ENCODE data around the gene TMTC2.

TMTC2 gene

GRCh38 chr12:83121897-83122622 is 435.4 kb downstream of the TMTC2 start:
- H3K9me3 ChIP-seq, result no peaks in the 10 kb centered on the region
- H3K27me3 ChIP-seq (ENCODE audit: low read depth), result no peaks in the 10 kb centered on the region
- H3K4me1 ChIP-seq, result peaks cover 16% of the 10 kb centered on the region
- no peak for DNase-seq (ENCODE audit: low spot score in 2 of 2)
- no peak overlapping the region for H3K4me3 ChIP-seq
- no peaks in the 10 kb centered on the region for H3K36me3 ChIP-seq (replicated peaks)
- in situ Hi-C loops (cut with MboI; ENCODE audit: low sequenced_read_pairs), result no loop called here

DNA sequence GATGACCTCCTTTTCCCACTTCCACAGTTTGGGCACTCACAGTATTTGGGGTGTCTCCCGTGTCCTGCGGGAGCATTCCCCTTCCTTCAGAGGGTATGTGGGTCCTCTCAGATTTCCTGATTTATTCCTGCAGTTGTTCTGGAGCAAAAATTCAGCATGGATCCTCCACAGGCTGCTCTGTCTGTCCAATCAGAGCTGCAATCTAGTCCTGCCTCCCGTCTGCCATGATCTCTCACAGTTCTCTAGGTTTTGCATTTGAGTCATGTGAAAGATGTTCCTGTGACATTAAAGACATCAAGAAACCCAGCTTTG is 435.9 kb downstream of the TMTC2 start:
- no peak for DNase-seq (ENCODE audit: low spot score in 2 of 2)
- Histone ChIP-seq H3K9me3 (no peaks in the 10 kb centered on the region), H3K27me3 (ENCODE audit: low read depth) (no peaks in the 10 kb centered on the region), H3K4me1 (peaks cover 16% of the 10 kb centered on the region), H3K36me3 (replicated peaks) (no peaks in the 10 kb centered on the region), H3K4me3 (no peak overlapping the region)
- in situ Hi-C loops (cut with MboI; ENCODE audit: low sequenced_read_pairs), result no loop called here

DNA sequence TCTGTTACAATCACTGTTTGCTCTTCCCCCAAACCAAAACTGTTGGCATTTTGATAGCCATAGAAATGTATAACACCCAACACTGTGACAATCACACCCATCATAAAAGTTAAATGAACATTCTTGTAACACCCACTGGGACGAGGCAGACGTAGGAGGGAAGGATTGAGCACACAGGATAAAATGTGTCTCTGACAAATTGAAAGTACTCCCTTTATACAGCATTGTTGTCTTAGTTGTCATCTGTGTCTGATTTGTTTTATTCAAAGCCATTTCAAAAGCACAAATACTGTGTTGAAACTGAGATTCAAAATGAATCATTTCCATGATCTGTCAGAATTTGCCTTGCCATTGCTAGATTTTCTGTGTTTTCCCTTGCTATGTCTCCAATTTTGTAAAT is 436.3 kb downstream of the TMTC2 start:
- in situ Hi-C loops (cut with MboI; ENCODE audit: low sequenced_read_pairs), result no loop called here

GRCh38 chr12:83128540-83128939 is 441.8 kb downstream of the TMTC2 start:
- in situ Hi-C loops (cut with MboI; ENCODE audit: low sequenced_read_pairs), result no loop called here
- Histone ChIP-seq H3K36me3 (replicated peaks) (no peaks in the 10 kb centered on the region; the same call in 1 of the 2 replicates), H3K4me1 (no peaks in the 10 kb centered on the region), H3K4me3 (no peak overlapping the region), H3K9me3 (no peaks in the 10 kb centered on the region), H3K27me3 (ENCODE audit: low read depth) (no peaks in the 10 kb centered on the region)
- DNase-seq (ENCODE audit: low spot score in 2 of 2), result no peak

More for the DNA sequence above, 436.3 kb downstream of the TMTC2 start:
- Histone ChIP-seq H3K36me3 (replicated peaks) (no peaks in the 10 kb centered on the region), H3K4me3 (no peak overlapping the region), H3K27me3 (ENCODE audit: low read depth) (no peaks in the 10 kb centered on the region), H3K4me1 (peaks cover 16% of the 10 kb centered on the region), H3K9me3 (no peaks in the 10 kb centered on the region)
- no peak for DNase-seq (ENCODE audit: low spot score in 2 of 2)

DNA sequence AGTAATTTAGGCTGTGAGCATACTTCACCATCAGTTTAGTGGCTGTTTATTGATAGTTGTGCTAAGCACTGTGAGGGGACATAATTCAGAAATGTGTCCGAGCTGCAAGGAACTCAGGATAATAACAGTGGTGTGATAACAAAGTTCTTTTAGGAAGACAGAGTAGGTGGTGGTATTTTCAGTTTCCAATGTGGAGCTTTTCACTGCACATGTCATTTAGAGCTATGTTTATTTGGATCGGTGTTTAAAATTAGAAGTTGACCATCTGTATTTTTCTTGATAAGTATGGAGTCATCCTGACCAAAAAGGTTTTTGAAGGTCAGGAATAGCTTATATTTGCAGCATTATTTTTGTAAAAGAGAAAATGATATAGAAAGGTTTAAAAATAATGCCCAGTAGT is 443.5 kb downstream of the TMTC2 start:
- no peak for DNase-seq (ENCODE audit: low spot score in 2 of 2)
- no peaks in the 10 kb centered on the region for H3K9me3 ChIP-seq

DNA sequence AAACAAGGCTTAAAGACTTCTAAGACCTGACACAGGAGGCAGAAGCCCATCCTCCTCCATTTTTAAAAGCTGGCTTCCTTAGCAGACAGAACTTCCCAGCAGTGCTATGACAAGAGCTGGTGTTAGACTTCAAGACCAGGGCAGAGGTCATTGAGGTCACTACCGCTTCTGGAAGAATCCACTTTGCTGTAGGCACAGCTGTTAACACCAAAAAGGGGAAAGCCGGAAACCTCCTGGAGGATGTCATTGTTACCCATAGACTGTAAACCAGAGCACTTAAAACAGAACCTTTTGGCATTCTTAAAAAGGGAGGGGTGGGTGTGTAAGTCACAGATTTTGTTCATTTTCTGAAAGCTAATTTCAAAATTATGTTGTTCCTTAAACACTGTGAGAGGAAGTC is 445.7 kb downstream of the TMTC2 start:
- in situ Hi-C loops (cut with MboI; ENCODE audit: low sequenced_read_pairs), result no loop called here

More for the DNA sequence above, 443.5 kb downstream of the TMTC2 start:
- in situ Hi-C loops (cut with MboI; ENCODE audit: low sequenced_read_pairs), result no loop called here
- Histone ChIP-seq H3K27me3 (ENCODE audit: low read depth) (no peaks in the 10 kb centered on the region), H3K4me3 (no peak overlapping the region), H3K4me1 (no peaks in the 10 kb centered on the region), H3K36me3 (replicated peaks) (no peaks in the 10 kb centered on the region; the same call in 1 of the 2 replicates)

GRCh38 chr12:83136411-83136810 is 449.7 kb downstream of the TMTC2 start:
- H3K36me3 ChIP-seq (replicated peaks), result no peaks in the 10 kb centered on the region; the same call in 1 of the 2 replicates
- H3K27me3 ChIP-seq (ENCODE audit: low read depth), result no peaks in the 10 kb centered on the region
- peaks cover 3% of the 10 kb centered on the region; the same call in 1 of the 2 replicates for H3K9me3 ChIP-seq
- in situ Hi-C loops (cut with MboI; ENCODE audit: low sequenced_read_pairs), result no loop called here
- H3K4me3 ChIP-seq, result no peak overlapping the region
- no peak for DNase-seq (ENCODE audit: low spot score in 2 of 2)
- no peaks in the 10 kb centered on the region for H3K4me1 ChIP-seq

More for the DNA sequence above, 445.7 kb downstream of the TMTC2 start:
- Histone ChIP-seq H3K9me3 (no peaks in the 10 kb centered on the region), H3K27me3 (ENCODE audit: low read depth) (no peaks in the 10 kb centered on the region), H3K36me3 (replicated peaks) (no peaks in the 10 kb centered on the region; the same call in 1 of the 2 replicates), H3K4me1 (no peaks in the 10 kb centered on the region), H3K4me3 (no peak overlapping the region)
- no peak for DNase-seq (ENCODE audit: low spot score in 2 of 2)

GRCh38 chr12:83140135-83140534 is 453.4 kb downstream of the TMTC2 start:
- no peak for DNase-seq (ENCODE audit: low spot score in 2 of 2)
- H3K9me3 ChIP-seq, result peaks cover 3% of the 10 kb centered on the region; the same call in 1 of the 2 replicates
- H3K27me3 ChIP-seq (ENCODE audit: low read depth), result no peaks in the 10 kb centered on the region
- H3K36me3 ChIP-seq (replicated peaks), result no peaks in the 10 kb centered on the region
- no peaks in the 10 kb centered on the region for H3K4me1 ChIP-seq
- in situ Hi-C loops (cut with MboI; ENCODE audit: low sequenced_read_pairs), result no loop called here
- no peak overlapping the region for H3K4me3 ChIP-seq

DNA sequence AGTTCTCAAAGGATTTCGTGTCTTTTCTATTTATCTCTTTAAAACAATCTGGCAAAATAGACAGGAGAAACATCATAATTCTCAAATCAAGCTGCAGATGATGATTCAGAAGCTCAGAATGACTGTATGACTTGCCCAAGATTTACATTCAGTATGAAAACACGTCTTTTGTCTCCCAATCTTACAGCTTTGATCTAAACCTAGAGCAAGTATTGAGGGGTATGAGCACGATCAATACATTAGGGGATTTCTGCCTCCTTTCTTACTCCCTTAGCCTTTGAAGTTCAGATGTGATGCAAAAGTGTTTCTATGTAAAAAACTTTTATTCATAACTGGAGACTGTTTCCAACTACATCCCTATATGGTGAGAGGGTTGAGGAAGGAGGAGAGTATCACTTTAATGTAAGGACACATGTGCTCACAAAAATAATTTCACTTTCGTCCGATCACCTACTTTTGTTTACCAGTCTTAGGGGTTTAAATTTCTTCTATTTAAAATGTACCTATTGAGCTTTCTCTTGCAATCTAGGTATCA is 454.8 kb downstream of the TMTC2 start:
- Histone ChIP-seq H3K4me1 (no peaks in the 10 kb centered on the region), H3K4me3 (no peak overlapping the region), H3K36me3 (replicated peaks) (no peaks in the 10 kb centered on the region), H3K9me3 (peaks cover 3% of the 10 kb centered on the region; the same call in 1 of the 2 replicates), H3K27me3 (ENCODE audit: low read depth) (no peaks in the 10 kb centered on the region)
- DNase-seq (ENCODE audit: low spot score in 2 of 2), result no peak
- in situ Hi-C loops (cut with MboI; ENCODE audit: low sequenced_read_pairs), result no loop called here

DNA sequence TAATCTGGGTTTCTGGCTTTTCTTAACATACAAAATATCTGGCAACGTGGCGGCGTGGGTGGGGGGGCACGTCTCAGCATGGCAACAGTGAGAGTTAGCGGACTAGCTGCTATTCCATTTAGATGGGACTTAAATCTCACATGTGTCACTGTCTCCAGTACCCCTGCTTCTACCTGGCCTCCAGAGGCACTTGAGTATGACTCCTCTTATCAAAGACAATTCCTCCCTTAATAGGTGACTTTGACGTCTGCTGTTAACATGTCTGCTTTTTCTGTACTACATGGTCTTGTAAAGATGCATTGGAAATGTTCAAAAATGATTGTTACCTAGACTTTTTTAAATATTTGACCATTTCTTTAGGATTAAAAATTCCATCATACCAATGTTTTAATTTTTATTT is 456.2 kb downstream of the TMTC2 start:
- no peaks in the 10 kb centered on the region for H3K27me3 ChIP-seq (ENCODE audit: low read depth)
- no peak overlapping the region for H3K4me3 ChIP-seq
- peaks cover 3% of the 10 kb centered on the region; the same call in 1 of the 2 replicates for H3K9me3 ChIP-seq
- DNase-seq (ENCODE audit: low spot score in 2 of 2), result no peak
- H3K4me1 ChIP-seq, result no peaks in the 10 kb centered on the region
- in situ Hi-C loops (cut with MboI; ENCODE audit: low sequenced_read_pairs), result no loop called here
- no peaks in the 10 kb centered on the region for H3K36me3 ChIP-seq (replicated peaks)

DNA sequence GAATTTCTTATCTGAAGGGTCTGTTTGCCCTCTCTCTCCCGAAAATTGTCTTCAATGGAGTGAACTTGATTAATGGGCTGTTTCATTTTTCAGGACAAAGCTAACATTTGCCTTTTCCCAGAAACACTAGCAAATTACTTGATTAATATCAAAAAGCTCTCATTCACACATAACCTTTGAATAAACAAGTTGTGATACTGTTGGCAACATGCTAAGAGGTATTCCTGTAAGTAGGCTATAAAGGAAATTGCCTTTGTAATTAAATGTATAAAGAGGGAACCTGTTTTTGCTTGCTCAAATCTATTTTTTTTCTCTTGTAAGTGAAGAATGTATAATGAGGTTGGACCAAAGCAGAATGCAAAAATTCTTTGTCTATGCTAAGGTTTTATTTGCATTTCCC is 457.2 kb downstream of the TMTC2 start:
- no peaks in the 10 kb centered on the region for H3K27me3 ChIP-seq (ENCODE audit: low read depth)
- in situ Hi-C loops (cut with MboI; ENCODE audit: low sequenced_read_pairs), result no loop called here
- peaks cover 3% of the 10 kb centered on the region; the same call in 1 of the 2 replicates for H3K9me3 ChIP-seq
- DNase-seq (ENCODE audit: low spot score in 2 of 2), result no peak
- H3K4me3 ChIP-seq, result no peak overlapping the region
- H3K36me3 ChIP-seq (replicated peaks), result no peaks in the 10 kb centered on the region
- no peaks in the 10 kb centered on the region for H3K4me1 ChIP-seq

DNA sequence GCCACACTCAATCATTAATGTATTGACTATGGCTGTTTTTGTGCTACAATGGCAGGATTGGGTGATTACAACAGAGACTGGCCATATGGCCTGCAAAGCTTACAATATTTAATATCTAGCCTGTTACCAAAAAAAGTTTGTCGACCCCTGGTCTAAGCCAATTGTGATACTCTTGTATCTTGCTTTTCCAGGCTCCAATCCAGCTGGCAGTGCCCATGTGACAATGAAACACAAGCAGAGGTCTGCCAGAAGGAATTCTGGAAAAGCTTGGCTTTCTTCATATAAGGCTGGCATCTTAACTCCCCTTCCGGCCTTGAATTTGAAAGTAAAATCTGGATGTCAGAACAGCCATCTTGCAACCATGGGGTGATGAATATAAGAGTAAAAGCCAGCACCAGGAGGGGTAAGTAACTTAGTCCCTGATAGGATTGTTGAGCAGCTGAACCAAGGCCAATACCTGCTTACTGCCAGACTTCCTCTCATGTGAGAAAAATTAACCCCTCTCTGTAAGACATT is 458.7 kb downstream of the TMTC2 start:
- Histone ChIP-seq H3K36me3 (replicated peaks) (no peaks in the 10 kb centered on the region), H3K4me1 (no peaks in the 10 kb centered on the region), H3K4me3 (no peak overlapping the region), H3K9me3 (no peaks in the 10 kb centered on the region), H3K27me3 (ENCODE audit: low read depth) (no peaks in the 10 kb centered on the region)
- in situ Hi-C loops (cut with MboI; ENCODE audit: low sequenced_read_pairs), result no loop called here
- DNase-seq (ENCODE audit: low spot score in 2 of 2), result no peak

DNA sequence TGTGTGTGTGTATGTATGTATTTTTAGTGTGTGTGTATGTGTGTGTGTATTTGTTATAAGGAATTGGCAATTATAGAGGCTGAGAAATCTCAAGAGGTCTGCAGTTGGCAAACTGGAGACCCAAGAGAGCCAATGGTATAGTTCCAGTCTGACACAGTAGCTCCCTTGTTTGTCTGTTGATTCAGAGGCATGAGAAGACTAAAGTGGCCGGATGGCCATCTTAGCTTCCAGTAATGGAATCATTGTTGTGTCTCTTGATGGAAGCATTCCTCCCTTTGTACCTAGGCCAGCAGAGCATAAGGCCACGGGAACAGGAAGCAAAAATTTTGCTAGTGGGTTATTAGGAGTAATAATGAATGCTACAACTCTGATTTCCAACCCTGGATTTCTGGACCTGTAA is 460.6 kb downstream of the TMTC2 start:
- no peaks in the 10 kb centered on the region for H3K27me3 ChIP-seq (ENCODE audit: low read depth)
- in situ Hi-C loops (cut with MboI; ENCODE audit: low sequenced_read_pairs), result no loop called here

GRCh38 chr12:83149987-83150386 is 463.3 kb downstream of the TMTC2 start:
- no peaks in the 10 kb centered on the region; the same call in 1 of the 2 replicates for H3K4me1 ChIP-seq
- H3K4me3 ChIP-seq, result no peak overlapping the region
- H3K9me3 ChIP-seq, result no peaks in the 10 kb centered on the region
- no peaks in the 10 kb centered on the region for H3K36me3 ChIP-seq (replicated peaks)
- in situ Hi-C loops (cut with MboI; ENCODE audit: low sequenced_read_pairs), result no loop called here
- DNase-seq (ENCODE audit: low spot score in 2 of 2), result no peak
- no peaks in the 10 kb centered on the region for H3K27me3 ChIP-seq (ENCODE audit: low read depth)

More for the DNA sequence above, 460.6 kb downstream of the TMTC2 start:
- H3K36me3 ChIP-seq (replicated peaks), result no peaks in the 10 kb centered on the region
- DNase-seq (ENCODE audit: low spot score in 2 of 2), result no peak
- H3K4me1 ChIP-seq, result no peaks in the 10 kb centered on the region; the same call in 1 of the 2 replicates
- H3K4me3 ChIP-seq, result no peak overlapping the region
- no peaks in the 10 kb centered on the region for H3K9me3 ChIP-seq

All from HAP-1 (cell line).